Peyer's patch (tissue), 4 donors: Measurements from ENCODE around the gene DPM1. TPM values are rescaled to one million over a fixed set of nuclear protein-coding genes. Genes with fewer than 3 reads are reported as not detected.

Experiments
- DNase-seq, 3 donors: peaks; one replicate each; pipeline ENCODE4 v3.0.0-alpha.2; 2017 to 2019
- H3K27ac ChIP-seq, 4 donors: fragments of 200-600 bp; sonication (generic); one replicate each; pipeline ENCODE4 v1.5.1; 2016 to 2019
- H3K27me3 ChIP-seq, 2 donors: fragments of 200-600 bp; sonication (generic); one replicate each; pipeline ENCODE4 v1.5.1; 2019
- H3K36me3 ChIP-seq, 3 donors: fragments of 200-600 bp; sonication (generic); one replicate each; pipeline ENCODE4 v1.5.1; 2016 to 2019
- H3K4me1 ChIP-seq, 4 donors: fragments of 200-600 bp; sonication (generic); one replicate each; pipeline ENCODE4 v1.5.1; 2016 to 2019
- H3K4me3 ChIP-seq, 4 donors: fragments of 200-600 bp; sonication (generic); 1 replicate in 3 of 4; 2 replicates in 1 of 4; pipeline ENCODE4 v1.5.1; 2016 to 2019; ENCODE audit warnings: mild to moderate bottlenecking in 1 of 4
- H3K9me3 ChIP-seq, 4 donors: fragments of 200-600 bp; sonication (generic); one replicate each; pipeline ENCODE4 v1.5.1; 2016 to 2019; ENCODE audit warnings: mild to moderate bottlenecking in 1 of 4
- POLR2A ChIP-seq, 2 donors: fragments of 450-650 bp; IDR thresholded peaks; one replicate each; pipeline ENCODE4 v1.5.1; 2017; ENCODE audit warnings: antibody characterized with exemption in 2 of 2, mild to moderate bottlenecking in 2 of 2, moderate library complexity in 2 of 2
- total RNA-seq, 4 donors: library from RNA; depleted of rRNA; stranded (reverse); fragments of >200 nt; gene quantifications; one replicate each; pipeline ENCODE4 v1.1.0, GENCODE V29; 2016
- TF ChIP-seq, protein P1 (sequence below), 6 experiments: fragments of 450-650 bp in 4 of 6; fragments of 200-600 bp in 2 of 6; sonication (generic) in 1 of 6; IDR thresholded peaks; one replicate each; pipeline ENCODE4 v1.5.1; 2017 to 2019; ENCODE audit warnings: antibody characterized with exemption in 6 of 6, mild to moderate bottlenecking in 3 of 6, moderate library complexity in 1 of 6

Gene DPM1
- total RNA-seq, 4 donors from 2014 or later, result 19.5 to 82.5 (median 24.8) TPM

DNA sequence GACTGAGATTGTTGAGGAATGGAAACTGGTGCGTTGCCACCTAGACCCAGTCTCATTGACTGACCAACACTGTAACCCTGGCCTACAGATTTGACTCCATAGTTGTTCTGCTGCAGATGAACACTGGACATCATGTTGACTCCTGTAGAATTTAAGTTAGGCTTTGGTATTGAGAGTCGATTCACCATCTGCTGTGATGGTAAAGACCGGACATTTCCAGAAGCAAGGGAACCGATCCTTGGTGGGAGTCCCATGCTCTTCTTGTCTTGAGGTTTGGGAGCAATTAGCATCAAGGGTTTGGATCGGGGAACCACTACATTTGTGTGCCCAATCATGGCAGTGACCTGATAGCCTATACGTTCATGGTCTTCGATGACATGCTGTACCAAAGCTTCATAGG lies 64.7 kb downstream of the DPM1 start:
- DNase-seq, result no peak
- TF ChIP-seq, protein P1, sequence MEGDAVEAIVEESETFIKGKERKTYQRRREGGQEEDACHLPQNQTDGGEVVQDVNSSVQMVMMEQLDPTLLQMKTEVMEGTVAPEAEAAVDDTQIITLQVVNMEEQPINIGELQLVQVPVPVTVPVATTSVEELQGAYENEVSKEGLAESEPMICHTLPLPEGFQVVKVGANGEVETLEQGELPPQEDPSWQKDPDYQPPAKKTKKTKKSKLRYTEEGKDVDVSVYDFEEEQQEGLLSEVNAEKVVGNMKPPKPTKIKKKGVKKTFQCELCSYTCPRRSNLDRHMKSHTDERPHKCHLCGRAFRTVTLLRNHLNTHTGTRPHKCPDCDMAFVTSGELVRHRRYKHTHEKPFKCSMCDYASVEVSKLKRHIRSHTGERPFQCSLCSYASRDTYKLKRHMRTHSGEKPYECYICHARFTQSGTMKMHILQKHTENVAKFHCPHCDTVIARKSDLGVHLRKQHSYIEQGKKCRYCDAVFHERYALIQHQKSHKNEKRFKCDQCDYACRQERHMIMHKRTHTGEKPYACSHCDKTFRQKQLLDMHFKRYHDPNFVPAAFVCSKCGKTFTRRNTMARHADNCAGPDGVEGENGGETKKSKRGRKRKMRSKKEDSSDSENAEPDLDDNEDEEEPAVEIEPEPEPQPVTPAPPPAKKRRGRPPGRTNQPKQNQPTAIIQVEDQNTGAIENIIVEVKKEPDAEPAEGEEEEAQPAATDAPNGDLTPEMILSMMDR (IDR thresholded peaks at IDR 0.05), result no peak
- TF ChIP-seq POLR2A (IDR thresholded peaks at IDR 0.05), result no peak
- H3K27ac ChIP-seq, result no peak overlapping the region
- no peaks in the 10 kb centered on the region for H3K27me3 ChIP-seq
- no peaks in the 10 kb centered on the region for H3K4me1 ChIP-seq
- H3K36me3 ChIP-seq, result peaks cover 0 to 69% (median 0%) of the 10 kb centered on the region in 3 donors
- H3K9me3 ChIP-seq, result no peaks in the 10 kb centered on the region
- no peak overlapping the region for H3K4me3 ChIP-seq

DNA sequence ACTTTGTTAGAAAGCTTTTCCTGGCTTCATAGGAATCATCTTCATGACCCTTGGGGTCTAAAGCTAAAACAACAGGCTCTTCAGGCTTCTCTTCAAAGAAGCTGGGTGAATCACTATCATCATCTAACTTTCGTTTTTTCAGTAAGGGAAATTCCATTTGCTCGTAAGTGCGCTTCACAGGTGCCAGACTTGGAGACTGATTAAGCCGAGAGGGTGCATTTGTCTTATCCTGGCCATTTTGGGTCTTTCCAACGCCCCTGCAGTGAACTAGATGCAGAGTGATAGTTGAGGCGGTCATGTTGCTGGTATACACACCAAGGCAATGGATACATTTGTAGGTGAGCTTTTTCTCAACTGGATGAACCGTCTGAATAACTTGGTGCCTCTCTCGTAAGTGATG lies 65.9 kb downstream of the DPM1 start:
- Histone ChIP-seq H3K9me3 (no peaks in the 10 kb centered on the region), H3K27me3 (no peaks in the 10 kb centered on the region), H3K27ac (no peak overlapping the region), H3K4me1 (no peaks in the 10 kb centered on the region), H3K4me3 (no peak overlapping the region), H3K36me3 (peaks cover 0 to 63% (median 0%) of the 10 kb centered on the region in 3 donors)
- TF ChIP-seq POLR2A (IDR thresholded peaks at IDR 0.05), result no peak
- TF ChIP-seq, protein P1 (IDR thresholded peaks at IDR 0.05), result no peak
- DNase-seq, result no peak

DNA sequence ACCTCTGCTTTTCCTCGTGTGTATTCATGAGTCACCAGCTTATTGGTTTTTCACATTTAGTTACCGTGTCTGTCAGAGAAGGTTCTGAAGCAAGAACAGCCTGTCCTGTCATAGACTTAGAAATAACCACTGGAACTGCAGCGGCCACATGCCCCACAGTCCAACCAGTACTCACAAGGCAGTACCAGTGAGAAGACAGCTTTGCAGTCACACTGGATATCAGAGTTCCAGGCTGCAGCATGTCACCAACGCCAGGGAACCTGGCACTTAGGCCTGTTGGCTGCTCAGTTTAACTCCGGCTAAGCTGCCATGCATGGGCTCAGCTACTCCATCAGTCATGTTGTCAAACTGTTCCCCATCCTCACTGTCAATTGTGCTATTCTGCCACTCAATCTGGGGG lies 67.2 kb downstream of the DPM1 start:
- DNase-seq, result peak in 1 of 3 donors; percentile 24
- Histone ChIP-seq H3K9me3 (no peaks in the 10 kb centered on the region), H3K27ac (no peak overlapping the region), H3K4me3 (no peak overlapping the region), H3K36me3 (peaks cover 0 to 58% (median 0%) of the 10 kb centered on the region in 3 donors), H3K27me3 (no peaks in the 10 kb centered on the region), H3K4me1 (no peaks in the 10 kb centered on the region)
- TF ChIP-seq, protein P1 (IDR thresholded peaks at IDR 0.05), result no peak
- no peak for TF ChIP-seq POLR2A (IDR thresholded peaks at IDR 0.05)

DNA sequence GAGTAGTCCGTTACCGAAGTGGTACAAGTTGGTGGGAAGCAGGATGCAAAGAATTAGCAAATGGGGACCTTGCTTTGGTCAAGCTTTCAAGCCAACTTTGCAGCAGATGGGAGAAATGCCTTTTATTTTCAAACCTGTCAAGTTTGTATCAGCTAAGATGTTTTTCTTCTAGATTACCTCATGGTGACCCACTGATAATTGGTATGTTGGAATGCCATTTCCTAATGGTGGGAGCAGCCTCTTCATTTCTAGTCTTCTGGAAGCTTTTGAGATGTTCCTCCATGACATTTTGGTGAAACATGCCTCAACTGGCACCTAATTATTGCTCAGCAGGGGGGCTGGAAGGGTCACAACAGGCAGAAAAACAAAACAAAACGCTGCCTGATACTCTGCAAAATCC lies 70.8 kb downstream of the DPM1 start:
- Histone ChIP-seq H3K9me3 (no peaks in the 10 kb centered on the region), H3K27me3 (no peaks in the 10 kb centered on the region), H3K36me3 (peaks cover 0 to 37% (median 0%) of the 10 kb centered on the region in 3 donors), H3K27ac (no peak overlapping the region), H3K4me1 (no peaks in the 10 kb centered on the region), H3K4me3 (no peak overlapping the region)
- no peak for DNase-seq
- TF ChIP-seq POLR2A (IDR thresholded peaks at IDR 0.05), result no peak
- TF ChIP-seq, protein P1 (IDR thresholded peaks at IDR 0.05), result no peak

DNA sequence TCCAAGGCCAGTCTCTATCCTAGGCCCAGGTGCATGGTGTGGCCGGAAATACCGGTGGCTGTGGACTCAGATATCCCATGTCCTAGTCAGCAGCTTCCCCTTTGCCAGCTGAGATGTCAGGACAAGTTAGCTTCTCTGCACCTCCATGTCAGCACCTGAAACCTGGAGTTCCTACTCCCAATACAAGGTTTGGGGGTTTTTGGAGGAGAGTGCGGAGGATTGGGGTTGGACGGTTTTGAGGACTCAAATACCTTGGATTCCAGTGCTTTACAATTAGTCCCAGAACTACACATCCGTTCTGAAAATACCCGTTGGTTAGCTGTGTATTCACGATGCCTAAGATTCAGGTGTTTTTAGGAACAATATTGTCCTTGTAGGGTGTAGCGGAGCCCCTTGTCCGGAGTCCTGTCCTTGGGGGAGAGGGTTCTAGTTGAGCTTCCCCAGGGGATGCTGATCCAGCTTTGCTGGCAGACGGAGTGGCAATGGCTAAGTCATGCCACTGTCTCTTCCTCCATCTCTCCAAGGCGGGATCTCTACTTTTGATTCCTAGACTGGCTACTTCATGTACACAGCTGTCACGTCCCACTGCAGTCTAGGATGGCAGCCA lies 72.0 kb downstream of the DPM1 start:
- Histone ChIP-seq H3K27ac (no peak overlapping the region), H3K27me3 (no peaks in the 10 kb centered on the region), H3K36me3 (peaks cover 0 to 24% (median 0%) of the 10 kb centered on the region in 3 donors), H3K9me3 (no peaks in the 10 kb centered on the region), H3K4me3 (no peak overlapping the region), H3K4me1 (no peaks in the 10 kb centered on the region)
- DNase-seq, result no peak
- TF ChIP-seq, protein P1 (IDR thresholded peaks at IDR 0.05), result no peak
- no peak for TF ChIP-seq POLR2A (IDR thresholded peaks at IDR 0.05)
